ENCODE results near the gene LENG8.

DNA sequence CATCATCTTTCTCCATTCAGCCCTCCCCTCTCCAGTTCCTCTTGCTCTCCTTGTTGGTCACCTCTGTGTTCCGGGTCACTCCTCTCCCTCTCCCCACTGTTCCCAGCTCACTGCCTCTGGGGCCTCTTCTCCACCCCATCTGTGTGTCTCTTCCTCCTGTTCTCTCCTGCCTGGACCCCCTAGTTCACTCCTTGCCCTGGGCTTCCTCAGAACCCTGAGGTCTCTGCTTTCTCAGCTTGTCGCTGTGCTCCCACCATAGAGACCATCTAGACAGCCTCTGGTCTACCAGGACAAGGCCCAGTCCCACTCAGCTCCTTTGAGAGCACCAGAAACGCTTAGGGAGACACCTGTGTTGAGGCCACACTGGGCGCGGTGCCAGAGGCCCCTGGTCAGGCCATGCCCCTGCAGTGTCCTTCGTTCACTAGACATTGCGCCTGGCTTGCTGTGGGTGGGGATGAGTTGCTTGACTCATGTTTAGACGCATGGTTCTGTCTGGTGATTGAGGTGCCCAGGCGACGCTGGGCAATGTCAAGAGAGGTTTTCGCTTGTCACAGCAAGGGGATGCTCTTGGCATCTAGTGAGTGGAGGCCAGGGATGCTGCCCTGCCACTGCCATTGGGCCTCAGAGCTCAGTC lies 9.8 kb downstream of the LENG8 start:
- TF ChIP-seq, protein P1, sequence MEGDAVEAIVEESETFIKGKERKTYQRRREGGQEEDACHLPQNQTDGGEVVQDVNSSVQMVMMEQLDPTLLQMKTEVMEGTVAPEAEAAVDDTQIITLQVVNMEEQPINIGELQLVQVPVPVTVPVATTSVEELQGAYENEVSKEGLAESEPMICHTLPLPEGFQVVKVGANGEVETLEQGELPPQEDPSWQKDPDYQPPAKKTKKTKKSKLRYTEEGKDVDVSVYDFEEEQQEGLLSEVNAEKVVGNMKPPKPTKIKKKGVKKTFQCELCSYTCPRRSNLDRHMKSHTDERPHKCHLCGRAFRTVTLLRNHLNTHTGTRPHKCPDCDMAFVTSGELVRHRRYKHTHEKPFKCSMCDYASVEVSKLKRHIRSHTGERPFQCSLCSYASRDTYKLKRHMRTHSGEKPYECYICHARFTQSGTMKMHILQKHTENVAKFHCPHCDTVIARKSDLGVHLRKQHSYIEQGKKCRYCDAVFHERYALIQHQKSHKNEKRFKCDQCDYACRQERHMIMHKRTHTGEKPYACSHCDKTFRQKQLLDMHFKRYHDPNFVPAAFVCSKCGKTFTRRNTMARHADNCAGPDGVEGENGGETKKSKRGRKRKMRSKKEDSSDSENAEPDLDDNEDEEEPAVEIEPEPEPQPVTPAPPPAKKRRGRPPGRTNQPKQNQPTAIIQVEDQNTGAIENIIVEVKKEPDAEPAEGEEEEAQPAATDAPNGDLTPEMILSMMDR (IDR thresholded peaks at IDR 0.05) = no peak
- TF ChIP-seq EZH2 (IDR thresholded peaks at IDR 0.05) (no peak), EZH2phosphoT487 (IDR thresholded peaks at IDR 0.05) (no peak)
